ENCODE results near the gene ST6GALNAC6.

GRCh38 chr9:127919253-127919815, 19.9 kb upstream of the ST6GALNAC6 start:
- TF ChIP-seq CTCF (IDR thresholded peaks at IDR 0.05) (no peak), POLR2A (IDR thresholded peaks at IDR 0.05) (no peak)

Measured in heart left ventricle (tissue), 13 donors.